NCI-H82 treated with DMSO at 0.1 percent for 48 hours (cell line): ENCODE data around the gene SLC35G2.
"Not testable (repeated sequence)": the region's sequence is repeated elsewhere in the genome, so short reads cannot be mapped to it uniquely, and the experiment has no call there.

Source experiments
- DNase-seq: peaks from one replicate; lab custom pipeline; 2025; ENCODE audit not compliant: unreplicated experiment; lab: John Stamatoyannopoulos, UW

SLC35G2 gene

GRCh38 chr3:136818769-136819391, at the start of gene SLC35G2:
Gene SLC35G2 (plus strand): TSS chr3:136819126. CDS start chr3:136854461, 35,335 bp downstream.
- peak; percentile 70 for DNase-seq

- DNase-seq = no peak
Observed at GRCh38 chr3:136772709-136773108, 46.2 kb upstream of the SLC35G2 start.

DNA sequence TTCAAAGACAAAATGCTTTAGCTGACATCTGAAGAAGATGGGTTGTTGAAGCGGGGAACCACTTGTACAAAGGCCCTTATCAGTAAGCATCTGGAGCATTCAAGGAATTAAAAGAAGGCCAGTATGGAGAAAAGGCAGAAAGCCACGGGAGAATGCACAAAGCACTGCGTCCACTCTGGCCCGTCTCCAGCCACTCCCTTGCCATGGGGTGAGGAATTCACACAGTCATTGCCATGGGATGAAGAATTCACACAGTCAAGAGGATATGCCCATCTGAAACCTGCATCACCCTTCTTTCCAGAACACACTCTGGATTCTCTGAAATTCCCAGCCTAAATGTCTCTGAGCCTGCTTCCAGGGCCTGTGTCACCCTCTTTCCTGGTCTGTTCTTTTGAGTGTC, 40.1 kb upstream of the SLC35G2 start:
- DNase-seq = no peak

DNA sequence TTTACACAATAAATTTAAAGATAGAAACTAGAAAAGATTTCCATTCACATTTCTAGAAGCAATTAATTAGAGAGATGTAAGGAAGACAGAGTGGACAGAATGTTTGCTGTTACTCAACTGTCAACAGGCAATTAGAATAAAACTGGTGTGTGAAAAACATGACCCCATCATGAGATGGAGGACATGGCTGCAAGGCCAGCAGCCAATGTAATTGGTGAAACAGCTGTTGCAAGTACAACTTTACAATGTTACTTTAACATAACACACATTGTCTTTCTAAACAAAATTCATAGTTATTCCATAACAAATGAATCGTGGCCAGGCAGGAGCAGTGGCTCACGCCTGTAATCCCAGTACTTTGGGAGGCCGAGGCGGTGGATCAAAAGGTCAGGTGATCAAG, 38.2 kb upstream of the SLC35G2 start:
- no peak for DNase-seq

- no peak for DNase-seq
Observed at GRCh38 chr3:136783708-136784191, 35.2 kb upstream of the SLC35G2 start.

GRCh38 chr3:136787349-136787748, 31.6 kb upstream of the SLC35G2 start:
- DNase-seq = no peak

GRCh38 chr3:136788154-136788553, 30.8 kb upstream of the SLC35G2 start:
- DNase-seq = no peak

GRCh38 chr3:136789976-136790375, 28.9 kb upstream of the SLC35G2 start:
- DNase-seq = no peak

- no peak for DNase-seq
Observed at GRCh38 chr3:136790786-136791185, 28.1 kb upstream of the SLC35G2 start.

DNA sequence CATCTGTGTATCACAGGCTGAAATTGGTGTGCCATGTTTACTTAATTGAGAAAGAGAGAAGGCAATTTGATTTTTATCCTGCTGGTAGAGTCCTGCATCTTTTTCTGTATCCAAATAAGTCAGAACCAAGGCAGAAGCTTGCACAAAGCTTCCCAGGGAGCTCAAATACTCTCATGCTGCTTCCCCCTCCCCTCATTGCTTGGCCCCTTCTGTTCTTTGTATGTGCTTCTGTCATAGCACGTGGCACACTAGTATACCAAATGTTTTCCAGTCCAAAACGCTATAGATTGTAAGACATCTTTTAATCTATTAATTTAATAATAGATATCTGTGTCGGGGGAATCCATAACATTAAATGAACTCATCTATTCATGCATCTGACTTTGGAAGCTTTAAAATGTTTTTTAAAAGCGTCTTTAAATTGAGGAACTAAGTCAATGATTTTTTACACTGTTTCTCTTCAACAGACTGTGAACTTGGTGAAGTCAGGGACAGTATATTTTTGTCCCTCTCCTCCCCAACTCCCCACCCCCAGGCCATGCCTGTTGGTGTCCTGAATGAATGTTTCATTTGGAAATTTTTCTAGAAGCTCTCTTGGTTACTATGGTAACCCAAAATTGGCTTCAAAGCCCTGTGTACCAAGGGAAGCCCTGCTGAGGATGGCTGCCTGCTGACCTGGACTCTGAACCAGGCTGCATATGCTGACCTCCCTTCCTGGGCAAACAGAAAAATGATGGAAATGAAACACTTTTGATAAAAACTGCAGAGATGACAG, 26.2 kb upstream of the SLC35G2 start:
- no peak for DNase-seq

- DNase-seq = not testable (repeated sequence)
Observed at GRCh38 chr3:136801146-136801545, 17.8 kb upstream of the SLC35G2 start.

- no peak for DNase-seq
Observed at GRCh38 chr3:136802481-136802996, 16.4 kb upstream of the SLC35G2 start.

GRCh38 chr3:136804141-136804540, 14.8 kb upstream of the SLC35G2 start:
- DNase-seq = no peak

GRCh38 chr3:136804813-136805212, 14.1 kb upstream of the SLC35G2 start:
- DNase-seq = no peak

DNA sequence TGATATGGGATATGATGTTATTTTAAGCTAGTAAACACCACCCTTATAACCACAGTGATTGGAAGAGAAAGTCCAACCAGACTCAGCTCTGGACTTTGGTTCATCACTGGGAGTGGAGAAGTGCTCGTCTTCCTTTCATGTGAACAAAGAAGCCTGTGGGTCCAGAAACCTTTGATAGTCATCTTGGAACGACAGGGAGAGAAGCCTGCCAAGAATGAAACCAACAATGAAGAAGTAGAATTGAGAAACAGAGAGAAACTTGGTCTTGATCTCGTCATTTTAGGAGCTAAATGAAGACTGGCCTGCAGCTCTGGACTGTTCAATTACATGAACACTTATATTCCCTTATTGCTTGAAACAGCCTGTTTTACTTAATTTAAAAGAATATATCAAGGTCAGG, 13.1 kb upstream of the SLC35G2 start:
- DNase-seq = no peak

- DNase-seq = no peak
Observed at GRCh38 chr3:136811701-136812100, 7.2 kb upstream of the SLC35G2 start.

- no peak for DNase-seq
Observed at GRCh38 chr3:136817448-136817847, 1.5 kb upstream of the SLC35G2 start.

- DNase-seq = peak; percentile 39
Observed at GRCh38 chr3:136818191-136818768, 646 bp upstream of the SLC35G2 start.

- no peak for DNase-seq
Observed at GRCh38 chr3:136819392-136819730, 435 bp downstream of the SLC35G2 start.

GRCh38 chr3:136819731-136820679, 1.1 kb downstream of the SLC35G2 start:
- DNase-seq = peak; percentile 29

GRCh38 chr3:136831461-136831860, 12.5 kb downstream of the SLC35G2 start:
- no peak for DNase-seq
